ENCODE results near the gene OGFR.

DNA sequence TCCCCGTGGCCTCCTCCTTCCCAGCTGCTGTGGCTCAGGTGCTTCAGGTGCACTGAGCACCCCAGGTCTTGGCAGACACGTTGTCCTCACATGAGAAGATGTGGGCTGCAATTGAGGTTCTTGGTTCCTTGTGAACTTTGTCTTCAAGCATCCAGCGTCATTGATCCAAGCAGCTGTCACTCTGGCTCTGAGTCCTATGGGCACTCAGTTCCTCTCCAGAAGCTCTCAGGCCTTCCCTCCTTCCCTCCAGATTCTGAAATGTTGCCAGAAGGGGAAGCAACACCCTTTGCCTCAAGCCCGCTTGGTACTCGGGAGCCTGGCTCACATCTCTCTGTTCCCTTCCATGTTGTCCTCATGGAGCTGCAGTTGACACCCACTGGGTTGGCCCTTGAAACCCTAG, 16.8 kb upstream of the OGFR start:
- TF ChIP-seq CTCF (conservative IDR thresholded peaks at IDR 0.05) (no peak), EZH2 (IDR thresholded peaks at IDR 0.05; ENCODE audit: low read depth) (no peak)
